ENCODE measurements around the gene NAV1.
"Not testable (repeated sequence)": the region's sequence is repeated elsewhere in the genome, so short reads cannot be mapped to it uniquely, and the experiment has no call there.

Gene NAV1

GRCh38 chr1:201491896-201492511, 46.9 kb upstream of the NAV1 start:
- no peaks in the 10 kb centered on the region for H4K20me1 ChIP-seq (ENCODE audit: insufficient read depth)
- H3K4me3 ChIP-seq (IDR thresholded peaks at IDR 0.05; ENCODE audit: insufficient read depth, low read depth, low read length): no peak overlapping the region
- H2AFZ ChIP-seq (ENCODE audit: low read depth): no peak overlapping the region
- no peak overlapping the region for H3K9ac ChIP-seq
- H3K27ac ChIP-seq: no peak overlapping the region
- H3K79me2 ChIP-seq (ENCODE audit: insufficient read depth, low read depth): no peaks in the 10 kb centered on the region
- H3K4me1 ChIP-seq (ENCODE audit: low read depth, poor library complexity, severe bottlenecking): no peaks in the 10 kb centered on the region
- TF ChIP-seq CTCF (conservative IDR thresholded peaks at IDR 0.05; ENCODE audit: low read depth, low read length): no peak
- peaks cover 5% of the 10 kb centered on the region; the same call in 1 of the 2 replicates for H3K36me3 ChIP-seq (ENCODE audit: insufficient read depth)
- H3K4me2 ChIP-seq: no peak overlapping the region
- H3K27me3 ChIP-seq (ENCODE audit: insufficient read depth, low read depth): no peaks in the 10 kb centered on the region

- H3K36me3 ChIP-seq (ENCODE audit: insufficient read depth); H3K27ac ChIP-seq; H4K20me1 ChIP-seq (ENCODE audit: insufficient read depth); H3K4me2 ChIP-seq; H3K4me1 ChIP-seq (ENCODE audit: low read depth, poor library complexity, severe bottlenecking); H3K4me3 ChIP-seq (IDR thresholded peaks at IDR 0.05; ENCODE audit: insufficient read depth, low read depth, low read length); H2AFZ ChIP-seq (ENCODE audit: low read depth); H3K27me3 ChIP-seq (ENCODE audit: insufficient read depth, low read depth); H3K9ac ChIP-seq; H3K79me2 ChIP-seq (ENCODE audit: insufficient read depth, low read depth): not testable (repeated sequence)
These were observed 45.8 kb upstream of the NAV1 start for GRCh38 chr1:201493026-201493656.

GRCh38 chr1:201493757-201494617, 44.9 kb upstream of the NAV1 start:
- no peak overlapping the region for H3K4me3 ChIP-seq (IDR thresholded peaks at IDR 0.05; ENCODE audit: insufficient read depth, low read depth, low read length)
- no peaks in the 10 kb centered on the region for H4K20me1 ChIP-seq (ENCODE audit: insufficient read depth)
- no peaks in the 10 kb centered on the region for H3K4me1 ChIP-seq (ENCODE audit: low read depth, poor library complexity, severe bottlenecking)
- TF ChIP-seq CTCF (conservative IDR thresholded peaks at IDR 0.05; ENCODE audit: low read depth, low read length): no peak
- H3K4me2 ChIP-seq: no peak overlapping the region
- no peaks in the 10 kb centered on the region; the same call in 1 of the 2 replicates for H3K36me3 ChIP-seq (ENCODE audit: insufficient read depth)
- H3K27me3 ChIP-seq (ENCODE audit: insufficient read depth, low read depth): no peaks in the 10 kb centered on the region
- no peak overlapping the region for H2AFZ ChIP-seq (ENCODE audit: low read depth)
- no peaks in the 10 kb centered on the region for H3K79me2 ChIP-seq (ENCODE audit: insufficient read depth, low read depth)
- H3K27ac ChIP-seq: no peak overlapping the region
- H3K9ac ChIP-seq: no peak overlapping the region

- Histone ChIP-seq H3K9ac (no peak overlapping the region), H3K27me3 (ENCODE audit: insufficient read depth, low read depth) (no peaks in the 10 kb centered on the region), H3K36me3 (ENCODE audit: insufficient read depth) (no peaks in the 10 kb centered on the region), H3K4me1 (ENCODE audit: low read depth, poor library complexity, severe bottlenecking) (no peaks in the 10 kb centered on the region), H3K4me2 (no peak overlapping the region), H2AFZ (ENCODE audit: low read depth) (no peak overlapping the region), H4K20me1 (ENCODE audit: insufficient read depth) (no peaks in the 10 kb centered on the region), H3K4me3 (IDR thresholded peaks at IDR 0.05; ENCODE audit: insufficient read depth, low read depth, low read length) (no peak overlapping the region), H3K79me2 (ENCODE audit: insufficient read depth, low read depth) (no peaks in the 10 kb centered on the region), H3K27ac (no peak overlapping the region)
- no peak for TF ChIP-seq CTCF (conservative IDR thresholded peaks at IDR 0.05; ENCODE audit: low read depth, low read length)
These were observed 43.2 kb upstream of the NAV1 start for GRCh38 chr1:201495551-201496295.
